HG02981 (cell line): ENCODE measurements around the gene SEMA4A.
"Not testable (repeated sequence)": the region's sequence is repeated elsewhere in the genome, so short reads cannot be mapped to it uniquely, and the experiment has no call there.

Source experiments
- ATAC-seq: cut with Tn5 transposase; IDR thresholded peaks from one replicate; pipeline ENCODE4 v1.9.1; 2021; ENCODE audit warnings: mild to moderate bottlenecking, moderate library complexity; ENCODE audit not compliant: unreplicated experiment

Gene SEMA4A

GRCh38 chr1:156190265-156190664 lies 36.9 kb downstream of the SEMA4A start:
- not testable (repeated sequence) for ATAC-seq

- ATAC-seq: no peak
Observed at GRCh38 chr1:156191292-156191964, 38.0 kb downstream of the SEMA4A start.

DNA sequence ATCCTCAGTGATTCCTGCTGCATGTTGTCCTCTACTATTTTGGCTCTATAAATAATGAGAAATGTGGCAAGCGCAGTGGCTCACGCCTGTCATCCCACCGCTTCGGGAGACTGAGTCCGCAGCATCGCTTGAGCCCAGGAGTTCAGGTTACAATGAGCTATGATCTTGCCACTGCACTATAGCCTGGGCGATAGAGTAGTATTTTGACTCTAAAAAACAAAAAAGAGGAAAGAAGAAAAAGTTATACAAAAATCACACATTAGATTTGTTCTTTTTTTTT lies 39.8 kb downstream of the SEMA4A start:
- ATAC-seq: no peak

DNA sequence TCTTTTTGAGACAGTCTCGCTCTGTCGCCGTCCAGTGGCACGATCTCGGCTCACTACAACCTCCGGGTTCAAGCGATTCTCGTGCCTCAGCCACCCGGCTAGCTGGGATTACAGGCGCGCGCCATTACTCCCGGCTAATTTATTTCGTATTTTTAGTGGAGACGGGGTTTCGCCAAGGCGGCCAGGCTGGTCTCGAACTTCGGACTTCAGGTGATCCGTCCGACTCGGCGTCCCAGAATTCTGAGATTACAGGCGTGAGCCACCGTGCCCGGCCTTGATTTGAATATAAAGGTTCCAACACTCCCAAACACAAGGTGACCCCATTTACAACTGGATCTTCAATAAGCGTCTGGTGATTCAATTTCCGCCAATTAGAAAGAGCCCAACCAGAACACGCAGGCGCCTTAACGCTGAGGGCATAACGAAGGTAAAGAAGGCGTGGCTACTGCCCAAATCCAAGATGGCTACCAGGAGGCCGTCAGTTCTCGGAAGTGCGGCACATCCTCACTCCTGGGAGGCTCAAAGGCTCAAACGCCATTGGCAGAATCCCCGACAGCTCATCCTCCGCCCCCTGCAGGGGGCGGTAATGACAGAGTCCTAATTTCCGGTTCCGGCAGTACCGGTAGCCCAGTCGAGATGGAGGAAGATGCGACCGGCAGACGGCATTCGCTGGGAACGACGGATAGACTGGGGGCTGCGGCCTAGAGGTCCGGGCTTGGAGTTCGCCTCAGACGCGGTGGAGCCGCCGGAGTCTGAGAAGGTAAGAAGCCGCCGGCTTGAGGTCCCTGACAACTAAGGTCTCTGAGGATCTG lies 40.3 kb downstream of the SEMA4A start, which contains the start of gene SLC25A44:
SLC25A44 (plus strand) TSS at position 617 of the 812 bp plus-strand sequence. CDS start 5,744 bp downstream, outside the sequence.
- peak; percentile 96 for ATAC-seq

- no peak for ATAC-seq
Observed at GRCh38 chr1:156194300-156194652, 40.9 kb downstream of the SEMA4A start.

- no peak for ATAC-seq
Observed at GRCh38 chr1:156195853-156196252, 42.5 kb downstream of the SEMA4A start.

GRCh38 chr1:156196445-156196844 lies 43.1 kb downstream of the SEMA4A start:
- no peak for ATAC-seq

DNA sequence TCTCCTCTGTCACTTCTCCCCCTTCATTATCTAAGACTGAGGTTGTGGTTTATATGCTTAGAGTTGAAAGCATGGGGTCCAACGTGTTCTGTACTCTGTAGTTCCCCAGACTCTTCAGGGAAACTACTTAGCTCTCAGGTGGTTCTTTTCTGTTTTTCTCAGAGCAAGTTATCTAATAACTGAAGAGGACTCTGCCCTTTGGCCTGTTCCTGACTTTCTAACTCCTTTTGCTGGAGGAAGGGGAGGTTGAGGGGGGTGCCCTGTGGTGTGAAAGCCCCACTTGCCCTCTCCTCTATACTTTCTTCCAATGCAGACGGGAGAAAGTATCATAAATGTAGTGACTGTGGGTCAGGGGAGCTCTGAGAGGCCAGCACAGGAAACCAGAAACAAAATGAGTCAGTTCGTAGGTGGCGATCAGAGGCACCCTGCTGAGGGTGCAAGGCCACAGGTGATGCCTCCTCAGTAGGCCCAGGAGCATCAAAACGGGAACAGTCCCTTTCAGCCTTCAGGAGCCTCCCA lies 45.5 kb downstream of the SEMA4A start:
- no peak for ATAC-seq

GRCh38 chr1:156200044-156200443 lies 46.7 kb downstream of the SEMA4A start:
- no peak for ATAC-seq

DNA sequence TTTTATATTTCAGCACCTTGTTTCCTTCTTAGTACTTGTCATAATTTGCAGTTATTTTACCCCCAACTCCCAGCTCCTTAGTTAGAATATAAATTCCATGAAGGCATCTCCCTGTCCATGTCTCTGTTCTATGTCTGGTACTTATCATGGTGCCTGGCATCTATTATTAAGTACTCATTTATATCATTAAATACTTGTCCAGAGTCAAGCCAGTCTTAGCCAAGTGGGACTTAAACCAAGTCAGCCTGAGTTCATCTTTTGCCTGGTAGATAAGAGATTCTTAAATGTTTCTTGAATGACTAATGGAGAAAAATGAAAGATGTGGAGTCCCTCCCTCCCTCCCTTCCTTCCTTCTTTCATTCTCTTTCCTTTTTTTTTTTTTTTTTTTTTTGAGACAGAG lies 49.9 kb downstream of the SEMA4A start:
- ATAC-seq: no peak

GRCh38 chr1:156204686-156205085 lies 51.3 kb downstream of the SEMA4A start:
- ATAC-seq: no peak

DNA sequence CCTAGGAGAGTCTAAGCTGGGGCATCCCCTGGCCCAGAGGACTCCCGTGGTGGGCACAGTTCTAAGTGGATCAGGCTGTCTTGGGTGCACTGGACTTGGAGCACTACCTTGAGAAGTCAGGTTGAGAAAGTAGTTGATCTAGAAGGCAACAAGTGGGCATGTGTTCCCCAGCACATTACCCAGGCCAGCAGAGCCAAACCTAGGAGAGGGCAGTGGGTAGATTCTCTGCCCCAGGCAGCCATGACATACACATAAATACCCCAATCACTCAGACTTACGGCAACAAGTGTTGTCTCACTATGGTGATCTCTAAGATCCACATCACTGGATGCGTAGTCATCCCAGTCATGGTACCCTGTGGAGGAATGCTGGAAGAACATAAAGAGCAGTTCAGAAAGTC lies 57.9 kb downstream of the SEMA4A start:
- no peak for ATAC-seq

GRCh38 chr1:156212130-156212529 lies 58.7 kb downstream of the SEMA4A start:
- no peak for ATAC-seq

- ATAC-seq: peak; percentile 90
Observed at GRCh38 chr1:156212833-156213643, 59.7 kb downstream of the SEMA4A start, which contains the start of gene PMF1. Gene PMF1 (plus strand): TSS chr1:156213007. CDS start chr1:156213016, 9 bp downstream.

DNA sequence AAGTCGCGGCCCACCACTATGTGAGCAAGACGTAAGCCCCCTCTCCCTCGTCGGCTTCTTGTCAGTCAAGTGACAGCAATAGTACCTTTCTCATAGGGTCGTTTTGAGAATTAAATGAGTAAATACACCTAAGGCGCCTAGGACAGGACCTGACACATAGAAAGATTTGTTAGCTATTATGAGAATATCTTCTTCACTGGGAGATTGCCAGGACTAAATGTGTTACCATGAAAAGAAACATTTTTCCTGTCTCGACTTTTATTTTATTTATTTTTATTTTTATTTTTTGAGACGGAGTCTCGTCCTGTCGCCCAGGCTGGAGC lies 60.2 kb downstream of the SEMA4A start:
- no peak for ATAC-seq

DNA sequence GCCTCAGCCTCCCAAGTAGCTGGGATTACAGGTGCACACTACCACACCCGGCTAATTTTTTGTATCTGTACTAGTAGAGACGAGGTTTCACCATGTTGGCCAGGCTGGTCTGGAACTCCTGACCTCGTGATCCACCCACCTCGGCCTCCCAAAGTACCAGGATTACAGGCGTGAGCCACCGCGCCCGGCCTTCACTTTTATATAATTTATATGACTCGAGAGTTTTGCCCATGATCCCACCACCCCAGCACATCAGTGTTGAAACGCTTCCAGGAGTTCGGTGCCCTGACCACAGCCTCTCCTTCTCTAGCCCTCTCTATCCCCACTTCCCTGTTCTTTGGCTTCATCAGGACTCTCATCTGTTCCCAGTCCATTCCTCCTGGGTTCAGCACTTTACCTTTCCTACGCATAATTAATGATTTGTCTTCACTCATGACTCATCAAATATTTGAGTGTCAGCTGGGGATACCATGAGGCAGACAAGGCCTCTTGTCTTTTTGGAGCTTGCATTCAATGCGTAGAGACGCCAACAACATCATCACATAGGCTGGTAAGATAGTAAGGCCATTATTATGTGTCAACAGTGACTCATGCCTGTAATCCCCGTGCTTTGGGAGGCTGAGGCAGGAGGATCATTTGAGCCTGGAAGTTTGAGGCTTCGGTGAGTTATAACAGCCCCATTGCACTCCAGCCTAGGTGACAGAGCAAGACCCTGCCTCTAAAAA lies 60.8 kb downstream of the SEMA4A start:
- ATAC-seq: no peak

- ATAC-seq: not testable (repeated sequence)
Observed at GRCh38 chr1:156216361-156217086, 63.1 kb downstream of the SEMA4A start.

DNA sequence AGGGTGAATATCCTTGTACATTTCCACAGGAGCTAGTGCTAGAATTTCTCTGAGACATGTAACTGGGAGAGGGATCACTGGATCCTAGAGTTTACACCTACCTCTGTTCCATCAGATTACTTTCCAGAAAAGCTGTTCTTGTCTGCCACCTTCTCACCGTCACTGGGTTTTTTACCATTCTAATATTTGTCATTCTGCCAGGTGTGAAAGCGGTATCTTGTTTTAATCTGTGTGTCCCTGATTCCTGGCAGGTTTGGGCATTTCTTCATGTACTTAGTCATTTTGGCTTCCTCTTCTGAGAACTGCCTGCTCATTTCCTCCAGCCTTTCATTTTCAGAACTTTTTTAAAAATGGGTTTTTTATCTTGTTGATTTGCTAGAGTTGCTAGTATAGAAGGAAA lies 64.5 kb downstream of the SEMA4A start:
- no peak for ATAC-seq

DNA sequence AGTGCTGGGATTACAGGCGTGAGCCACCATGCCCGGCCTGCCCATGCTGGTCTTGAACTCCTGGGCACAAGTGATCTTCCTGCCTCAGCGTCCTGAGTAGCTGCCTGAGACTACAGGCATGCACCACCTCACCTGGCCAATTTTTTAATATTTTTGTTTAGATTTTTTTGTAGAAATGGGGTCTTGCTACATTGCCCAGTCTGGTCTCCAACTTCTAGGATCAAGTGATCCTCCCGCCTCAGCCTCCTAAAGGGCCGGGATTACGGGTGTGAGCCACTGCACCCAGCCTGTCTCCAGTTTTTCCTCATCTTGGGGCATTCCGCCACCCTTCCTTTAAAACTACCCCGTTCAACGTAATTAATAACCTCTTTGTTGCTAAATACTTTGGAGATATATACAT lies 66.8 kb downstream of the SEMA4A start:
- ATAC-seq: no peak

GRCh38 chr1:156221986-156222692 lies 68.8 kb downstream of the SEMA4A start:
- ATAC-seq: no peak
